GM11168 (cell line): ENCODE measurements around the gene GYPE.
"Not testable (repeated sequence)": the region's sequence is repeated elsewhere in the genome, so short reads cannot be mapped to it uniquely, and the experiment has no call there.

Experiments
- in situ Hi-C: fragments of 300-500 bp; cut with MboI; formaldehyde crosslinking; loops from one replicate; pipeline ENCODE4 v1.12.0; 2022; ENCODE audit warnings: low sequenced_read_pairs; ENCODE audit not compliant: unreplicated experiment

Gene GYPE

DNA sequence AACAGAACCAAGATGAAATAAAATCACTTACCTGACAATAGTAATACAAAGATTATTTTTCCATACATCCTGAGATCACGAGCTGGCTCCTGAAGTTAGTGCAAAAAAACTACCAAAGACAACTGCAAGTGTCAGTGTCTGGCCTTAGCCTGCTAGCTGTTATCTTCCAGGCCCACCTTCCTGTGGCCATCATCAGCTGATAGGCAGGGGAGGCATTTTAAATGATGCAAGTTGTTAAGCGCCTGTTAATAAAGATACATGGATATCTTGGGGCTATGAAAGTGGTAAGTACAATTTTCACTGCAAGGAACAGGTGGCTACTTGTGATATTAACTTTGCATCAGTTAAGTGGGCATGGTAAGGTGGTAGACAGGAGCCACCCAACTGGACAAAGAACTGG, at the start of gene GYPE:
Gene GYPE, minus strand, starts transcription at position 120 of the 400 bp plus-strand sequence. Its CDS starts 52 bp downstream, at position 68.
- in situ Hi-C loops, result loop anchor here (5.0 to 25.0 kb wide), 2 partner anchors 237 to 343 kb away; partner anchors contain the start of gene GYPA

DNA sequence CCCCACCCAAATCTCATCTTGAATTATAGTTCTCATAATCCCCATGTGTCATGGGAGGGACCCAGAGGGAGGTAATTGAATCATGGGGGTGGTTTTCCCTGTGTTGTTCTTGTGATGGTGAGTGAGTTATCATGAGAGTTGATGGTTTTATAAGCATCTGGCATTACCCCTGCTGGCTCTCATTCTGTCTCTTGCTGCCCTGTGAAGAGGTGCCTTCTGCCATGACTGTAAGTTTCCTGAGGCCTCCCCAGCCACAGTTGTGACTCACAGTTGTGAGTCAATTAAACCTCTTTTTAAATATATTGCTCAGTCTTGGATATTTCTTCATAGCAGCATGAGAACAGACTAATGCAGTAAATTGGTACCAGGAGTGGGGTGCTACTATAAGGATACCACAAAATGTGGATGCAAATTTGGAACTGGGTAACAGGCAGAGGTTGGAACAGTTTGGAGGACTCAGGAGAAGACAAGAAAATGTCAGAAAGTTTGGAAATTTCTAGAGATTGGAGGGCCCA, 46.2 kb upstream of the GYPE start:
- in situ Hi-C loops, result not testable (repeated sequence)

DNA sequence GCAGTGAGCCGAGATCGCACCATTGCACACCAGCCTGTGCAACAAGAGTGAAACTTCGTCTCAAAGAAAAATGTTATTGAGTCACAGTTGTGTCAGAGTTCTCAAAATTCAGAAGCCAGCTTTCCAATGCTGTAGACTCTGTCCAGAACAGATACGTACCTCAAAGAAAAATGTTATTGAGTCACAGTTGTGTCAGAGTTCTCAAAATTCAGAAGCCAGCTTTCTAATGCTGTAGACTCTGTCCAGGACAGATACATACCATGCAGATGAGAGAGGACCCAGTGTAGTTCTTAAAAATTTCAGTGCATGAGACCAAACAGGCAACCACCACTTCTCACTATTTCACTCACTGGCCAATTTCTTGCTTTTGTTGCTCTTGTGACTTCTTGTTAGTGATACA, 45.6 kb upstream of the GYPE start:
- in situ Hi-C loops, result not testable (repeated sequence)

DNA sequence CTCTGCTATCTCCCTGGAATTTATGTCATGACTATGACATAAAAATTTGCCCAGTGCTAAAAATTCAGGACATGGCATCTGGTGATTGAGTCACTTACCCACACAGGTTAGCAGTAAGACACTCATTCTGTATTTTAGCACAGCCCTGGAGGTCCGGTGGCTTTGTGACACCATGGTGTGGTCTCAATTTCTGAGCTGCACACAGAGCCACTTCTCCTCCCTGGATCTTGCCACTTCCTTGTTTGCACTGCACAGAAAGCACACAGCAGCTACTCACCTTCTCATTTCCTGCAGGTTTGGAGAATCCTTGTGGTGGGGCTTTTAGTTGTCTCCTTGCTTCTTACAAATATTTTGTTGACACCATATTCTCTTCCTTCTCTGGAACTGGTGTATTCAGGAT, 44.8 kb upstream of the GYPE start:
- in situ Hi-C loops, result not testable (repeated sequence)

DNA sequence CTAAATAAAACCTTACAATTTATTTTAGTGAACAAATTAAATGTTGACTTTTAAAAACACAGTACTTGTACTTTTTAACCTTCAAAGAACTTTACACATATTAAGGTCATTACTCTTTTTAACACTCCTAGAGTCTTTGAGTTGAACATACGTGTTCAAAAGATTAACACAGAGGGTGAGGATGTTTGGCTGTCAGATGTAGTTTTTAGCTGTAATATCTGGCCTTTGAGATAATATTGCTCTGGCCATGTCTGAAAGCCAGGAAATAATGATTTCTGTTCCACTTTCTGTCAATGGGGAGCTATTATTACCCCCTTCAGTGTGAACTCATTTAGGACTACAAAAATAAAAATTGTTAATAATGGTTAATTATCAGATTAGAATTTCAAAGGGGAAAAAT, 42.1 kb upstream of the GYPE start:
- in situ Hi-C loops, result not testable (repeated sequence)

DNA sequence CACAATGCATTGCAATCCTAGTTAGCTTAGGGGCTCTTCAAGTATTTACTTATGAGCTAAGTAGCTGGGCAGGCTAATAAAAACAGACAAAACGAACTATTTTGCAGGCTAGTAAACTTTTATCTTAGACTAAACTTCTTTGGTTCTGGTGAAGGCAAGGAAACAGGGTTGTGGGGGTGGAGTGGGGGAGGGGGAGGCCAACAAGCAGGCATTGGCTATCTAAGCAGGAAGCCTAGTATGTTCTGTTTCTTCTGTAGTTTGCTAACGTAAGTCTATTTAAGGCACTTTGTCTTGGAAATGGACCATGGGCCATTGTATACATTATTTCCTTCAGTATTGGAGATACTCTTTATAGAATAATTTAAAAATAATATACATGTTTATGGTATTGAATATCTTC, 35.3 kb upstream of the GYPE start:
- in situ Hi-C loops, result not testable (repeated sequence)

DNA sequence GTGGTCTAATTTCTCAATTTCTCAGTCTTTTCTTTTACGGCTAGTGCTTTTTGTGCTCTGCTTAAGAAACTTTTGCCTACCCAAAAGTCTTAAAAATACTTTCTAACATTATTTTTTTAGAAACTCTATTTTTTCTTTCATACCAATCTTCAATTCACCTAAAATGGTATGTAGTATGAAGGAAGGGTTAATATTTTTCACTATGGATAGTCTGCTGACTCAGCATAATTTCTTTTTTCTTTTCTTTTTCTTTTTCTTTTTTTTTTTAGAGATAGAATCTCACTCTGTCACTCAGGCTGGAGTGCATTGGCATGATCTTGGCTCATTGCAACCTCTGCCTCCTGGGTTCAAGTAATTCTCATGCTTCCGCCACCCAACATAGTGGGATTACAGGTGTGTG, 34.2 kb upstream of the GYPE start:
- in situ Hi-C loops, result loop anchor here (10.0 kb wide), 1 partner anchor 135 kb away; no protein-coding TSS in a partner anchor

DNA sequence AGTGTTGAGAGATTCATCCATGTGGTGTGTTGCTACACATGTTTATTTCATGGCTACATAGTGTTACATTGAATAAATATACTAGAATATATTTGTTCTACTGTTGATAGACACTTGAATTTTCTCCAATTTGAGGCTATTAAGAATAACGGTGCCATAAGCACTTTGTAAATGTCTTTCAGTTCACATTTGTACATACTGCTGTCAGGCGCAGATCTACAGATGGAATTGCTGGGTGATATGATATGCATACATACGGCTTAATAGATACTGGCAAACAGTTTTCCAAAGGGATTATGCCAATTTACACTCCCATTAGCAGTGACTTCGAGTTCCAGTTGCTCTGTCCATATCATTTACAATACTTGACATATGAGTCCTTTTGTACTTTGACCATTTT, 33.5 kb upstream of the GYPE start:
- in situ Hi-C loops, result loop anchor here (10.0 kb wide), 1 partner anchor 134 kb away; no protein-coding TSS in a partner anchor

DNA sequence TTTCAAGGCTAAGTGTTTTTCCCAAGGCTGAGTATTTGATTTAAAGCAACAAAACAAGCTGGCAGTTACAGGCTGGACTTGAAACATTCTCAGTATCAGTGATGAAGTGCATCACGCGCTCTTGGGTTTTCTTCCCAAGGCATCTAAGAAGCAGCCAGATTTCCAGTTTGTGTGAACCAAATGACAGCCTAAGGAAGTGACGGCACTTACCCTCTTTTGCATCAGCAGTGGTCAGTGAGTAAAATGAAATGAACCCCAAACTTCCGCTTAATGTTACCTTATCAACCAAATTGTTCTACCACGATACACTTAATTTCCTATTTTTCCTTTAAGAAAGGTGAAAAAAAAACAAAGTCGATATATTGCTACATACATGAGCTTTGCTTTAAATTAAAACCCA, 15.8 kb upstream of the GYPE start:
- in situ Hi-C loops, result loop anchor here (25.0 kb wide), 1 partner anchor 359 kb away; no protein-coding TSS in a partner anchor

DNA sequence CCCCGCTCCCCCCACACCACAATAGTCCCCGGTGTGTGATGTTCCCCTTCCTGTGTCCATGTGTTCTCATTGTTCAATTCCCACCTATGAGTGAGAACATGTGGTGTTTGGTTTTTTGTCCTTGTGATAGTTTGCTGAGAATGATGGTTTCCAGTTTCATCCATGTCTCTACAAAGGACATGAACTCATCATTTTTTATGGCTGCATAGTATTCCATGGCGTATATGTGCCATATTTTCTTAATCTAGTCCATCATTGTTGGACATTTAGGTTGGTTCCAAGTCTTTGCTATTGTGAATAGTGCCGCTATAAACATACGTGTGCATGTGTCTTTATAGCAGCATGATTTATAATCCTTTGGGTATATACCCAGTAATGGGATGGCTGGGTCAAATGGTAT, 11.1 kb upstream of the GYPE start:
- in situ Hi-C loops, result loop anchor here (25.0 kb wide), 1 partner anchor 354 kb away; no protein-coding TSS in a partner anchor

DNA sequence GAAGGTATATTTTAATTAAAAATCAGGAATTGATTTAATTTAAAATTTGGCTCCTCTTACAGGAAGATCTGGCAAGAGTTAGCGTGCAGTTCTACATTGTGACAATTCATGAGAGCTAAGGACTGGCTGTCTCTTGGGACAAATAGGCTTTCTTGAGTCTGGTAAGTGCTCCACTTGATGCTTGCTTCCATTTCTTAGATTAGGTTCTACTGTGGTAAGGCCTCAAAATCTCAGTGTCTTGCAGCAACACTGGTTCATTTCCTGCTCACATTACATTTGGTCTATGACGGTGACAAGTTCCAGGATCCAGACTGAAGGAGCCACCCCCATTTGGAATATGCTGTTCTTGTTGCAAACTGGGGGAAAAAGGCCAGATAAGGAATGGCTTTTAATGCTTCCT, 7.1 kb upstream of the GYPE start:
- in situ Hi-C loops, result loop anchor here (25.0 kb wide), 1 partner anchor 350 kb away; no protein-coding TSS in a partner anchor

DNA sequence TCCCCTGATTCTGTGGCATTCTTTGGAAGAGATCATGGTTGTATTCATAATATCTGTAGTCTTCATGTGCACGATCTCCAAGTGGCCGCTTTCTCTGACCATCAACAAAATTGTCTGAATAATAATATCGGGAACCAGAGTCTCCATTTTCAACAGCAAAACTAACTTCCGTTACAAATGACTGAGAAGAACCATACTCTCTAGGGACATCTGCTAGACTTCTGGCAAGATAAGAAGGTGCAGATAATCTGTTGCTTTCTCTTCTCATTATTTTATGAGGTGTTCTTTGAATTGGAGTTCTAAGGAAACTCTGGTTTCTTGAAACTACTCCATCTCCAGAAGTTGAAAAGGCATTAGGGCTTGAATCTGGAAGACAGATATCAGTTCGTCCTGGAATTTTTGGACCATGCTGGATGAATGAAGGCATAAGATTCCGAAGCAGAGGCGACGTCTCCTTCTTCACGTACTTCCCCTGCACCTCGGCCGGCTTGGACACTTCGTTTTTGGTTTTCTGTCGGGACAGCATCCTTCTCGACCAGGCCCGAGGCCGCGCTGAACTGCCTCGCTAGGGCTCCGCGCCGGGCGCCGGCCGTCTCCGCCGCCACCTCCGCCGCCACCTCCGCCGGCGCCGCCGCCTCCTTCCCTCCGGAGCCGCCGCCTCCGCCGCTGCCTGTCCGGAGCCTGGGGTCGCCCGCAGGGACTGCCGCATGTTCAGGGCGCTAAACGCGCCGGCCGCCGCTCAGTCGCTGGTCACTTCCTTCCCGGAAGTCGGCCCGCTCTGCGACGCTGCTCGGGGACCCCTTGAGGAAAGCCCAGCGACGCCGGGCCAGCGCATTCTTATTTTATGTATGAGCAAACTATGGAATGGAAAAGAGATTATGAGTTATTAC, 6.4 kb upstream of the GYPE start:
- in situ Hi-C loops, result loop anchor here (25.0 kb wide), 1 partner anchor 349 kb away; no protein-coding TSS in a partner anchor

DNA sequence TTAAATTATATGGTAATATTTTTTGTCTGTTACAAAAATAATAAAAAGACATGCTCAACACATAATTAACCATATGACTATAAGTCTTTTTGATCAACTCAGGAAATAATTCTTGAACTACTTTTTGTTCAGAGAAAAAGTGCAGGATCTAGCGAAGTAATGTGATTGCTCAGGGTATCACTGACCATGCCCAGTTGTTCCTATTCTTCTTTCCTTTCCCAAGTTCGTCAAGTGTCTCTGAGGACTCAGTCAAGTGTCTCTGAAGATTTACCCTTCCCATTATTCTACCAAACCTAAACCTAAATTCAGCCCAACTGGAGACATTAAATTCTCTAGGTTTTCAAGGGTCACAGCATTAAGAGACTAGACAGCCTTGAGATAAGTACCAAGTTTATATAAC, 5.5 kb upstream of the GYPE start:
- in situ Hi-C loops, result loop anchor here (25.0 kb wide), 1 partner anchor 349 kb away; no protein-coding TSS in a partner anchor

DNA sequence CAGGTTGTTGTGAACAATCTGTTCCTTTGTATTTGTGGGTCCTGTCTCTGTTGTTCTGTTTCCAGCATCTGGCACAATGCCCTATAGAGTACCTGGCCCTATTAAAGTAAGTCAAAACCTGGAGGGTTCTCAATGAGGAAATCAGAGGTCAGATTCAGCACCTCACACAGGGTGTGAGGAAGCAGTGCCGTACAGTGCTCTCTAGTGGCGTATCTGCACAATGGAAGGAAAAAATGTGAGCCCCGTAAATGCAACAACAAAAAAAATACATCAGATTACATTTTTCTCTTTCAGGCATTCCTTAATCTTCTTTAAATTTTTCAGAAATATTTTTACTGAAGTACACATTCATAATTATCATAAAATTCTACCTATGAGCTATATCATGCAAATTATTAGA, 2.5 kb upstream of the GYPE start:
- in situ Hi-C loops, result loop anchor here (5.0 to 25.0 kb wide), 2 partner anchors 234 to 346 kb away; partner anchors contain the start of gene GYPA

DNA sequence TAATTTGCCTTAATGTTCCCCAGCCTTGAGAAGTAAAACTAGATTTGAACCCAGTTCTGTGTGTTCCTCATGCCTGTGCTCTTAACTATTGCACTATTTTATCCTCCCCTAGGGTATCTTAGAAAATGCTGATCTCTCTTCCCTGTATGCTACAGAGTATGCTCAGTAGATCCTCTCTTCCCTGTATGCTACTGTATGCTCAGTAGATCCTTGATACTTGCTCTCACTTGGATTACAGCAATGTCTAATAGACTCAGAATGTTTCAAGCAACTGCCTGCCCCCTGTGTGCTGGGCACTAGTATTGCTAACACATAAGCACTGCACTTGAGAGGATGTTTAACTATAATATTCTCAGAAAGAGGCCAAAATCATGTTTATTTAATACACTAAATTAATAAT, 928 bp downstream of the GYPE start:
- in situ Hi-C loops, result loop anchor here (25.0 kb wide), 1 partner anchor 342 kb away; no protein-coding TSS in a partner anchor

DNA sequence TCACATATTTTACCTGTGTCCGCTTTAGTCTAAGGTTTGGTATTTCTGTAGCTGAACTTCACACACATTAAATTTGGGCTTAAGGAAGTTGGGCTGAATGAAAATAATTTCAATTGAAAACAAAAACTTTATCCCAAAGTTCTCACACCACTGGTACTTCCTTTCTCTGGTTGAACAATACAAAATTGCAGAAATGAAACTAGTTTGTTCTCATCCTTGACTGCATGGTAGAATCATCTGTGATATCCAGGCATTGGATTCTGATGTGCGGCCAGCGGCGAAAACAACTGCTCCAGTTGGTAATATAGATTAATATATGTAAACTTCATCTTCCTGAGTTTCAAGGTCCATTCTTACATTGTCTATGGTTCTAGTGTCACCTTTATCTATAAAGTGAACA, 15.0 kb downstream of the GYPE start:
- in situ Hi-C loops, result not testable (repeated sequence)

DNA sequence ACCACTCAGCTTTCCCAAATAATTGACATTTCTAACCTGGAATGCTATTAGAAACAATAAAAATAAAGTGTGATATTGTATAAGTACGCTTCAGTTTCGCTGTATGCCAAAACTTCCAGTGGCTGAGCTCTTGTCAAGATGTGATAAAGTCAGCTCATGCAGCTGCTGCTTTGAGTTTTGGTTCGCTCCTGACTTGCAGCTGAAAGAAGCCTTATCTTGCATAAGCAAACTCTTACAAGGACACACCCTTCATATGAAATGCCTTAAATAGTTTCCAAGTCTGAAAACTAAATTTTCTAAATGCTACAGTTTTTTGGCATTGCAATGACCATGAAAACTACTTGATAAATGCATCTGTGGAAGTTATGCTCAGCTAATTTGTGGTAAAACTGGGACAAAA, 17.2 kb downstream of the GYPE start:
- in situ Hi-C loops, result loop anchor here (10.0 kb wide), 1 partner anchor 237 kb away; no protein-coding TSS in a partner anchor

DNA sequence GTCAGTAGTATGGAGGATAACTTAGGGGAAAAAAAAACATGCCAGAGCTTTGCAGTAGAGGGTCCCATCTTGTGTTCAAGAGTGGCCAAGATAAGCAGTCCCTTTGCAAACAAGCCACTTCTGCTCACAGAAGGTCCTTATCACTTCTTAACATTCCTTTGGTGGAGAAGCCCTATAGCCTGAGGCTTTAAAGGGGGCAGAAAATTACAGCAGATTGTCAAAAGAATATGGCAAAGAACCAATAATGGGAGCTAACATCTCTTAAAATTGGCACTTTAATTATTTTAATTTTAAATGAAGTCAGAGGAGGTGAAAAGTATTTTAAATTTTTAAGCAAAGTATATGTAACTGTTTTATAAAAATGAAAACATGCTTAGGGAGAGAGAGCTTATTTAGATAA, 20.4 kb downstream of the GYPE start:
- in situ Hi-C loops, result loop anchor here (10.0 kb wide), 1 partner anchor 240 kb away; no protein-coding TSS in a partner anchor

DNA sequence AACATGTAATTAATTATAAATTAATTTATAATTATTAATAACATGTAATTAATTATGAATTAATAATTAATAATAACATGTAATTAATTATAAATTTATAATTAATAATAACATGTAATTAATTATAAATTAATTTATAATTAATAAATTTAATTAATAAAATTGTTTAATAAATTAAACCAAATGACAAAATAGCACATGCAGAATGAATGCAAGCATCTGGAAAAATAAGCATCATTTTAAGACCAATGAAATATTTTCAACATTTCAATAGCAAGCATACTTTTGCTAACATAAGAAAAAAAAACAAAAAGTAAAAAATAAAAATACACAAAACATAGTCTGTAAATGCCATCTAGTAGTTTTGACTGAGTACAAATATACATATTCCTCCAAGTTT, 21.8 kb downstream of the GYPE start:
- in situ Hi-C loops, result loop anchor here (10.0 kb wide), 1 partner anchor 241 kb away; no protein-coding TSS in a partner anchor

DNA sequence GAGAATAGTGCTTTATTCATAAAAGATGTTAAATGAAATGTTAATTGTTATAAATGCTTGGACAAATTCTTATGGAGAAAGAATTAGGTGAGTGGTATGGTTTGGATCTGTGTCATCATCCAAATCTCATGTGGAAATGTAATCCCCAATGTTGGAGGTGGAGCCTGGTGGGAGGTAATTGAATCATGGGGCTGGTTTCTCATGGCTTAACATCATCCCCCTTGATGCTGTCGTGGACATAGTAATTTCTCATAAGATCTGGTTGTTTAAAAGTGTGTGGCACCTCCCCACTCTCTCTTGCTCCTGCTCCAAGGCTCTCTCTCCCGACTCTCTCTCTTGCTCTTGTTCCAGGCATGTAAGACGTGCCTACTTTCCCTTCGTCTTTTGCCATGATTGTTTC, 22.5 kb downstream of the GYPE start:
- in situ Hi-C loops, result loop anchor here (10.0 kb wide), 1 partner anchor 242 kb away; no protein-coding TSS in a partner anchor

DNA sequence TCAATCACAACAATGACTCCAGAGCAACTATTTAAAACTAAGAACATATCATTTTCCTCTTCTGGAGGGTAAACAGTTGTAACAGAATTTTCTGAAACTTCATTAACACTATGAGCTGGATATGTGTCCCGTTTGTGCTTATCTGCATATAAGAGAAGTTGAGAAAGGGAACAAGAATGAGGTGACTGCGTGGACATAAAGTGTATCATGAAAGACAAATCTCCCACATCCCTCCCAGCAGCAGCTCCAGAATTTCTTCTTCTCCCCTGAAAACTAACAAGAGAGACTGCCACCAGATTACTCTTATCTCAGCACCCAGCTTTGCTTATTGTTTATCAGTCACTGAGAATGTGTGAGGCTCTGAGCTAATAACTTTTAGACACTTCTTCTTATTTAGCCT, 25.8 kb downstream of the GYPE start:
- in situ Hi-C loops, result not testable (repeated sequence)
